Measurements from ENCODE around the gene PTCD1.

The PTCD1 gene

GRCh38 chr7:99438573-99439480, at the start of gene PTCD1, which contains the start of gene CPSF4:
Gene PTCD1 (minus strand): TSS chr7:99438798. CDS start chr7:99435242, 3,556 bp downstream.
Gene CPSF4 (plus strand): TSS chr7:99438943. CDS start chr7:99439083, 140 bp downstream.
- peak; percentile 75 for DNase-seq (ENCODE audit: low read depth)
- TF ChIP-seq, protein P1, sequence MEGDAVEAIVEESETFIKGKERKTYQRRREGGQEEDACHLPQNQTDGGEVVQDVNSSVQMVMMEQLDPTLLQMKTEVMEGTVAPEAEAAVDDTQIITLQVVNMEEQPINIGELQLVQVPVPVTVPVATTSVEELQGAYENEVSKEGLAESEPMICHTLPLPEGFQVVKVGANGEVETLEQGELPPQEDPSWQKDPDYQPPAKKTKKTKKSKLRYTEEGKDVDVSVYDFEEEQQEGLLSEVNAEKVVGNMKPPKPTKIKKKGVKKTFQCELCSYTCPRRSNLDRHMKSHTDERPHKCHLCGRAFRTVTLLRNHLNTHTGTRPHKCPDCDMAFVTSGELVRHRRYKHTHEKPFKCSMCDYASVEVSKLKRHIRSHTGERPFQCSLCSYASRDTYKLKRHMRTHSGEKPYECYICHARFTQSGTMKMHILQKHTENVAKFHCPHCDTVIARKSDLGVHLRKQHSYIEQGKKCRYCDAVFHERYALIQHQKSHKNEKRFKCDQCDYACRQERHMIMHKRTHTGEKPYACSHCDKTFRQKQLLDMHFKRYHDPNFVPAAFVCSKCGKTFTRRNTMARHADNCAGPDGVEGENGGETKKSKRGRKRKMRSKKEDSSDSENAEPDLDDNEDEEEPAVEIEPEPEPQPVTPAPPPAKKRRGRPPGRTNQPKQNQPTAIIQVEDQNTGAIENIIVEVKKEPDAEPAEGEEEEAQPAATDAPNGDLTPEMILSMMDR (conservative IDR thresholded peaks at IDR 0.05; ENCODE audit: low read depth, low read length) = no peak
- peak within 1 kb of the TSS; percentile 98 for H3K4me3 ChIP-seq (ENCODE audit: low read length)

- no peak overlapping the region for H3K4me3 ChIP-seq (ENCODE audit: low read length)
- TF ChIP-seq, protein P1 (conservative IDR thresholded peaks at IDR 0.05; ENCODE audit: low read depth, low read length) = no peak
- no peak for DNase-seq (ENCODE audit: low read depth)
Measured at GRCh38 chr7:99485094-99485493, 46.5 kb upstream of the PTCD1 start.

GRCh38 chr7:99478464-99479440, 40.2 kb upstream of the PTCD1 start:
- no peak for DNase-seq (ENCODE audit: low read depth)
- TF ChIP-seq, protein P1 (conservative IDR thresholded peaks at IDR 0.05; ENCODE audit: low read depth, low read length) = no peak
- H3K4me3 ChIP-seq (ENCODE audit: low read length) = no peak overlapping the region

DNA sequence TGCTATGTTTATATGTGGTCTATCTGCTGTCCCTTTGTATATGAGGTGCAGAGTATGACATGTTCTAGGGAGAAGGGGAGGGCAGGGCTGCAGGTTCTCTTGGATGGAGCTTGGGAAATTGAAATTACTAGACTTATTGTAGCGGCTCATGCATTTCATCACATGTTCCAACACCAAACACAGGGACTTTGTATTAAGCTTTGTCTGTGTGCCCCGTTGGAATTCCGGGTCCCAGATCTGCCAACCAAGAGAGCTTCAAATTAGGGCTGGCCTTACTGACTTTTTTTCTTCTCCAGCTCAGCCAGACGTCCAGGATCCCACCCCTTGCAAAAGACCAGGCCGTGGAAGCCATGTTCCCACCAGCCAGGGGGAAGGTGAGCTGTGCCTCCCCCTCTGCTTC, 37.5 kb upstream of the PTCD1 start:
- DNase-seq (ENCODE audit: low read depth) = no peak
- H3K4me3 ChIP-seq (ENCODE audit: low read length) = no peak overlapping the region
- TF ChIP-seq, protein P1 (conservative IDR thresholded peaks at IDR 0.05; ENCODE audit: low read depth, low read length) = no peak

GRCh38 chr7:99473315-99473596, 34.7 kb upstream of the PTCD1 start:
- peak; percentile 70 for DNase-seq (ENCODE audit: low read depth)
- H3K4me3 ChIP-seq (ENCODE audit: low read length) = peak overlapping the region; percentile 77
- TF ChIP-seq, protein P1 (conservative IDR thresholded peaks at IDR 0.05; ENCODE audit: low read depth, low read length) = no peak

DNA sequence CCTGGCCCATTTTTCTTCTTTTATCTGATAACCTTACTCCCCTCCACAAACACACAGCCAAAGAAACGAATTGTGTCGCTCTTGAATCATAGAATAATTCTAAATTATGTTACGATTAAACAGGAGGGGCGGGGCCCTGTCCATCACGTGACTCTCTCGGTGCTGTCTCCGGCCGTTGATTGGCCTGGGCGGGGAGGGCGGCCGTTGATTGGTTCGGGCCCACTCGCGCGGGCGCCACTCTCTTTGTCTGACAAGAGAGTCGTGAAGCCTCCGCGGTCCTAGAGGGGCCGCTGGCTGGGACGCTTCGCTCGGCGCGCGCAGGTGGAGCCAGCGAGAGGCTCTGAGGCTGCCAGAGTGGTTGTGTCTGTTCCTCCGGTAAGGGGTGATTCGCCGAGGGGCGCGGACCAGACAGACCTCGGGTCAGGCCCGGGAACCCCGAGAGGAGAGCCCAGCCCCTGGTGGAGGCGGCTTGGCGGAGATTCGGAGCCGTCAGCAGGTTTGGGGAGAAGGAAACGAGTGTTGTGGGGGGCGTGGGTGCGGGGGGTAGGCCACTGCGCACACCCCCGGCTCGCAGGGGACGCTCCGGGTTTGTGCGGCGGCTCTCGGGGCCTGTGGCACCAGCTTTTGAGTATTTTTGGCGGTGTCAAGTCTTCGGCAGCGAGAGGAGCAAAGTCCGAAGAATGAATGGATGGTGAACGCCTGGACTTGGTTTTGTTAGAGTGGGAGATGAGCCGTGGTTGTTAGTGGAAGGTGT, 34.1 kb upstream of the PTCD1 start, which contains the start of gene ZNF789:
TSS of gene ZNF789 (plus strand) at position 330 of the 754 bp plus-strand sequence. CDS start 3,567 bp downstream, outside the sequence.
- TF ChIP-seq, protein P1 (conservative IDR thresholded peaks at IDR 0.05; ENCODE audit: low read depth, low read length) = no peak
- peak; percentile 90 for DNase-seq (ENCODE audit: low read depth)
- peak within 1 kb of the TSS; percentile 77 for H3K4me3 ChIP-seq (ENCODE audit: low read length)
